ENCODE results near the gene PROKR1.
"Not testable (repeated sequence)": the region's sequence is repeated elsewhere in the genome, so short reads cannot be mapped to it uniquely, and the experiment has no call there.

- TF ChIP-seq CTCF (IDR thresholded peaks at IDR 0.05; ENCODE audit: insufficient read depth, low read length); REST (IDR thresholded peaks at IDR 0.05; ENCODE audit: insufficient replicate concordance, low read depth): not testable (repeated sequence)
Measured at GRCh38 chr2:68679917-68680267, 36.5 kb downstream of the PROKR1 start.
